NCI-H2196 (cell line): ENCODE data around the gene SDC3.

Experiments used
- DNase-seq: peaks from one replicate; lab custom pipeline; 2025; ENCODE audit not compliant: unreplicated experiment; lab: John Stamatoyannopoulos, UW

Gene SDC3

DNA sequence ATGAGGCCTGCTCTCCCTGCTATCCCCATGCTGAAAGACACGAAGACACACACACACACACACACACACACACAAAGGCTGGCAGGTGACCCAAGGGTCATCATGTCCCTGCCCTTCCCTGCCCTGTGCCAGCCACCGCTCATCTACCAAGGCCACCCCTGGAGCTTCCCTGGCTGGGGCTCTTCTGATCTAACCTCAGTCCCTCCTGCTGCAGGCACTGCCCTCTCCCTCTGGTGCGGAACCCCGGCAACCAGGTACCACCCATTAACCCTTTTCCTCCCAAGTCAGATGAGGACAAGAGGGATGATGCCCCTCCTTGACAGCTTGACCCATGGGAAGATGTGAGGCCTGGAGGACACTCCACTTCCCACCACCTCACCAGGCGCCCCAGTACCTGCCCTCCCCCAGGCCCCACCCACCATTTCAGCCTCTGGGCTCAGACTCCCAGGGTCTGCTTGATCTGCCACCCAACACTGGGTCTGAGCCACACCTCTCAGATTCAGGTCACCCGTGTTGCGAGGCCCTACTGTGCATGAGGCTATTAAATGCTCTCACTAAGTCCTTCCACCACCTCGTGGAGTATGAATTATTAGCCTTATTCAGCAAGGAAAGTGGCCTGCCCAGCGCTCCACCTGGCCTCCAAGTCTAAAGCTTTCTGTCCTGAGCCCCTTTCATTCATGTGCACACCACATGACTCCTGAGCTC is 2.5 kb downstream of the SDC3 start:
- DNase-seq = no peak

DNA sequence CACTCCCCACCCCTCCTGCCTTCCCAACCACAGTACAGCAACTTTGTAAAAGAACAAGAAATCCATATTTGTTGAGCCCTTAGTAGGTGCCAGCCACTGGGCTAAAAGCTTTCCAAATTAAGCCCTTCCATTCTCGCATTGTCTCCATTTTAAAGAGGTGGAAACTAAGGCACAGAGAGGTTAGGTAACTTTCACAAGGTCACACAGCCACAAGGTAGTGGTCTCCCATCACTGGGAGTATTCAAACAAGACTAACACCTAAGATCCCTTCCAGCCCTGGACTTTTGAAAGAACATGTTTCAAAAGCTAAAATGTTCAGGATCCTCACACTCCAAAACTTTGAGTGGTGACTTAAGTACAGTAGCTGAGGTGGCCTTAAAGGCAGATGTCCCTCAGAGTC is 3.2 kb downstream of the SDC3 start:
- no peak for DNase-seq

DNA sequence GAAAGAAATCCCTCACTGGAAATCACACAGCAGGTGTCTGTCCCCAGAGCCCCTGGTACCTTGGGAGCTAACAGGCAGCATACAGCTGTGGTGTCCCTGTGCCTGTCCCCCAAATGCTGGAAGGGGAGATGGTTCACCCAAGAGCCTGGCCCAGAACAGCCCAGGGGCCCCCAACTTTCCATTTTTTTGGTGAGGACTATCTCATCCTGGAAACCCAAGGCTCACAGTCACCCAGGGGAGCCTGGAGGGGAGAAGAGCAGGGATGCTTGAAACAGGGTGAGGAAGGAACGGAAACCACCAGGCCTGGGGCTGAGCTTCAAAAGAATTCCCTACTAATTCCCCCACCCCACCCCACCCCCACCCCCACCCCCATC is 3.6 kb downstream of the SDC3 start:
- no peak for DNase-seq

DNA sequence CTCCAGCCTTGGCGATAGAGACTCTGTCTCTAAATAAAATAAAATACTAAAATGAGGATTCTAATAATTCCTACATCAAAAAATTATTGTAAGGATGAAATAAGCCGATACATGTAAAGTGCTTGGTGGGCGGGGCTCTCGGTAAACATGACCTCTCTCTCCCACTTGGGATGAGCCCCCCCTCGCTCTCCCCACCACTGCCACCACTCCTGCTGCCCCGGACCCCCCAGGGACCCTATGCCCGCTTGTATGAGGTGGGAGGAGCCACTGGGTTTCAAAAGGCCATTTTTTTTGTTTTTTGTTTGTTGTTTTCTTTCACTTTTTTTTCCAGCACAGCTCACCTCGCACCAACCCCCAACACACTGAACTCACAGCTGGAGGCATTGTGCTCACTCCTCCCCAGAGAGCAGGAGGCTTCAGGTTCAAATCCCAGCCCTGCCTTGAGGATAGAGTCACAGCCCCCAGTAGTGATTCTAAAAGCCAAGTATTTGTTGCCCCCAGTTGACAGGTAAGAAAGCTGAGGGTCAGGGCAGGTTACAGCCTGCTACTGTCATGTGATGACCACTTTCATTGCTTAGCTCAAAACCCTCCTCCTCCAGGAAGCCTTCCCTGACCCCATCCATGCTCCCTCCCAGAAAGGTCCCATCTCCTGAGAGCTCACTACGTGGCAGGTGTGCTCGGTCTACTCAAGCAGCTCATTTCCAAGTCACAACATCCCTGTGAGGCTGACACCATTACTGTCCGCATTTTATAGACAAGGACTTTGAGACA is 4.2 kb downstream of the SDC3 start:
- DNase-seq = no peak

DNA sequence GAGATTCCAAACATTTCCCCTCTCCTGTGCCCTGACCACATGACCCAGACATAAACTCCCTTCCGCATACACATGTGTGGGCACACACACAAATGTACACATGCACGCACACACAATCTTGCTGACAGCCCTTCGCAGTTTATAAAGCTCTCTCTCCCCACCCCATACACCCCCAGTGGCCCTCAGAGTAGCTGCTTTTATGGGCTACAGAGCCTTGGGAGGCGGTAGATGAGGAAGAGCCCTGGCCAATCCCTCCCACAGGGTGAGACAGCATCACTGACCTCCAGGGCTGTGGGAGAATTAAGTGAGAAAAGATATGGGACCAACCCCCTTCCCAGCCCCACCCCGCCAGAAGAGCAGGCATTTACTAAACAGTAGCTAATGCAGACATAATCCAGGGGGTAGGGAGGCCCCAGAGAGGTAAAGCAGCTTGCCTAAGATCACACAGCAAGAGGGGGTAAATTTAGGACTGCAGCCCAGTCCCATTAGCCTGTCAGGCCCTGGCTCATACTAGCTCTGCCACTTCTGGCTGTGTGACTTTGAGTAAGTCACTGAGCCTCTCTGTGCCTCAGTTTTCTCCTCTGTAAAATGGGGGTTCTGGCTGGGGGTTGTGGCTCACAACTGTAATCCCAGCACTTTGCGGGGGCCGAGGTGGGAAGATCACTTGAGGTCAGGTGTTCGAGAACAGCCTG is 5.1 kb downstream of the SDC3 start:
- DNase-seq = no peak

DNA sequence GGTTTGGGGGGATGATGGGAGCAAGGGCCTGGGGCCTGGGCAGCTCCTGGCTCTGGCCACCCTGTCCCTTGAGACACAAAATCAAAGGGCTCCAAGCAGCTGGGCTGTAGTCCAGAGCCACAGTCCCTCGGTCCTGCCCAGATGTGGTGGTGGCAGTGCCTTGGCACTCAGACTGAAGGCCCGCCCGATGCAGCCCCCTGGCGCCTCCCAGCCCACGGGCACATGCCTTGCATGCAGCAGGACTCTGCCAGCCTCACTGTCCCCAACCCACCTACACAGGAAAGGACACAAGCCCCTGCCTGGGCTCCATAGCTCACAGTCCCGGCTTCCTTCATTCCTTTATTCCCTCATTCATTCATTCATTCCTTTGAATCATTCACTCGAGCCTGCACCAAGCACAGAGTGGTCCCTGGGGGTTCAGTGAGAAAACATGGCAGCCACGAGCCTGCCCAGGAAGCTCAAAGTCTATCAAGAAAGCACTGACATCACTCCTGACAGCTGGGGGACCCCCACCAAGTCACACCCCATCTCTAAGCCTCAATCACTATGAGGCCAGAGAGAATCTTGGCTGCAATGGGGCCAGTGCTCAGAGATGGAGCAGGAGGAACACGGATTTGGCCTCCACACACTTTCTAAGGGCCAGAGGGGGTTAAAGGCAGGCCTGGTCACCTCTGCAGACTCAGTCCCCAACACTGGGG is 5.8 kb downstream of the SDC3 start:
- no peak for DNase-seq

DNA sequence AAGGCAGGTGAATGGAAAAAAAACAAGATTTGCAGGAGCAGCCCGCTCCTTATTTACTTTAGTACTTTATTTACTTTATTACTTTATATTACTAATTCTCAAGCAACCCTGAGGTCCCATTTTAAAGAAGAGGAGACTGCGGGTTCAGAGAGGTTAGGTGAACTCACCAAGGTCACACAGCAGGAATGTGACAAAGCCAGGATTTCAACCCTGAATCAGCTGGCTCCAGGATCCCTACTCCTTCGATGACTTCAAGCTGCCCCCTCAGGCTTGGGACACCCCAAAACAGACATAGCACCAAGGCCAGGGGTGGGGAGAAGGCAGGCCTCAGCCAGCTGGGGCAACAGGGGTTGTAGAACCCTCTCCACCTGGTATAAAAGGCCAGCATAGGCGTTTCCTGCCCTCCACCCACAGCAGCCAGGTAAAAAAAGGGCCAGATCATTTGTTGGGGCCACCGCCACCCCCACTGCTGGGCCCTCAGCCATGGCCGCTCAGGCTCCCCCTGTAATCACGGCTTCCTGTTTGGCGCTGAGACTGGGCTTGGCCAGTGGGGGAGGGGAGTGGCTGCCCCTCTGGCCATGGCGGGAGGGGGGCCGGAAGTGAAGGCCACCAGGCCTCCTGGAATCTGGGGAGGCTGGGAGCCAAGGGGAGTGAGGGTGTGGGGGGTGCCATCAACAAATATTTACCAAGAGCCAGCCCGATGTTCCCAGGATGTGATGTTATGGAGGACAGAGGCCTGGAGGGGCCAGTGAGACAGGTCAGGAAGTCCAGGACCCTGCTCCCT is 6.6 kb downstream of the SDC3 start:
- no peak for DNase-seq

DNA sequence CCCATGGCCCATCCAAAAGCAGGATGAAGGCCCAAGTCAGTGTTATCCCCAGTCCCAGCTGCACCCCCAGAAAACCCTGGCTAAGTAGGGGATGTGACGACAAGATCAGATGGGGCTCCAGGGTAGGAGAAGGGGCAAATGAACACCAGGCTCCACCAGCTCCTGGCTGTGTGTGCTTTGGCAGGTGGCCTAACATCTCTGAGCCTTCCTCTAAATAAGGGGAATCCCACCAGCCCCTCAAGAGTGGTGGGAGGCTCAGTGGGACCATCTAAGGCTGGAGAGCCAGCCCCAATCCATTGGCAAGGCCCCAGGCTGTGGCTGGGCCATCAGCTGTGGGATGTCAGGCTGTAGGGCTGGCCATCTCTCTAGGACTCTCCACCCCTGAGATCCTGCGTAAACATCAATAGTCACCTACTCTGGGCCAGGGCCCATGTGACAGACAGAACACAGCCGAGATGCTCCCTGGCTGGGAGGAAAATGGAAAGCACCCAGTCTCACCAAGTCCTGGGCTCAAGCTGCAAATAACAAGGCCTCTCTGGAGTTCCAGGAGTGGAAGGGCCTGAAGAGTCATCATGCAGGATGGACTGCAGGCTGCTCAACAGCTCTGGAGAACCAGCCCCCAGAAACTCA is 7.5 kb downstream of the SDC3 start:
- no peak for DNase-seq

DNA sequence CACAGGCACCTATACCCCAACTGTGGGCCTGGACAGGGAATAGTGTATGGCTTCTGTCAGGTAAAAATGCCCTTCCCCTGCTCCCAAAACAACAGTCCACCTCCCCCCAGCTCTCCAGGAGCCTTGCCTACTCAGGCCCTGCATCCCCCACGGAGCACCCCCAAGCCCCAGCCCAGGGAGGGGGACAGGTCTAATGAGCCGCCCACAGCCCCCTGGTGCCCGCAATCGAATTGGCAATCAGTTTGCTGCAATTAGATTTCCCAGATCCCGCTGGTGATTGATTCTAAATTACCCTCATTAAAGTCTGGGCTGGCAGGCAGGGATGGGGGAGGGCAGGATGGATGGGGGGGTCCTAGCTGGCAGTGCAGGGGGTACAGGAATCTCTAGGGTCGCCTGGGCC is 8.1 kb downstream of the SDC3 start:
- DNase-seq = no peak

DNA sequence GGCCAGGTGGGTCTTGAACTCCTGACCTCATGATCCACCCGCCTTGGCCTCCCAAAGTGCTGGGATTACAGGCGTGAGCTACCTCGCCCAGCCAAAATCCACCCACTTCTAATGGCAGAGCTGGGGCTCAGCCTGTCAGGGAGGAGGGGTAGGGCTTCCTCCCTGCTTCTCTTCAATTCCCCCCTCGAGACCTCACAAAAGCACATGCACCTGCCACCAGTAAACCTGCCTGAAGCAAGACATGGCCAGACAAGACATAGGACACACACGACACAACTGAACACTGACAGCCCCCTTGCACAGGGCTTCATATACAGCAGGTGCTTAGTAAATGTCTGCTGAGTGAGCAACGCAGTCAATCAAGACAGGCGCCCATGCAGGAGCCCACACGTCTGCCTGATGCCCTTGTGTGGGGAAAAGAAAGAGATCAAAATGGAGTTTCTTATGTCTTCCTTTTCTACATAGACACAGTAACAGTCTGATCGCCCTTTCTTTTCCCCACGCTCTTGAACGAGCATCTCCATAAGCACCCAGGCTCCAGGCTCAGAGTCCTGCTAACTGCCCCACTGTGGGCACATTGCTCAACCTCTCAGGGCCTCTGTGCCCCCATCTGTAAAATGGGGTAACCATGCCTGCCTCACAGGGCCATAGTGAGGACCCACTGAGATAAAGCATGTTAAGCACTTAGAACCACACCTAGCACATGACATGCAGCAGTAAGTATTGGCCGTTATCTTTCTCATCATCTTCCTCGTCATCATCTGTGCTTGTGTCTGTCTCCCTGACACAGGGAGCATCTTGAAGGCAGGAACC is 8.8 kb downstream of the SDC3 start:
- DNase-seq = no peak

DNA sequence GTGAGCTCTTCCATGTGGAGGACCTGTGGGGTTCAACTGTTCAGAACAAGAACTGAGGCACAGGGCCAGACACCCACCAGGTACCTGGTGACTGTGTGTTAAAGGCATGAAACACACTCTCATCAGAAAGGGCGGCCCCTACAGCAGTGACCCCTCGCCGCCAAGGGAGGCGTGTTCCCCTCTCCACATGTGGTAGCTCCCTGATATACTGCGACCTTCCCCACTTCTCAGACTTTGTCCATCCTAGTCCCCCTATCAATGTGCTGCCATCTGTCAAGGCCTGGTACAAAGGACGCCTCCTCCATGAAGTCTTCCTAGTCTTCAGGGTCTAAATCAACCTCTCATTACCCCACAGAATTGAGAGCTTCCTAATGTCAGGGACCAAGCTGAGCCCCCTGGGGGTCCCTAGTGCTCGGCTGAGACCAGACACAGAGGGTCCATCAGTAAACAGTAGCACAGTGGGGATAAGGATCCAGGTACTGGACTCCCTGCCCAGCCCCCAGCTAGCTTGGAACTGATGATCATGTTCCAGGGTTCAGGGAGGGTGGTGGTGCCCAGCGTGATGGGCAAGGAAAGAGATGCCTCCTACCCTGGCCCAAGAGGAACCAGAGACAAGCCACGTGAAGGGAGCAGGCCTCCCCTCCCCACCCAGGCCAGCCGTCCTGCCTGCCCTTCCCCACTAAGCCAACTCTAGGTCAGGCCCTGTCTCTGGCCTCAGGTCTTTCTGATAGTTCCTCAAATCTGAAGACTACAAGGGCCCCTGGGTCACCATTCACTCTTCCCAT is 10.3 kb downstream of the SDC3 start:
- no peak for DNase-seq

DNA sequence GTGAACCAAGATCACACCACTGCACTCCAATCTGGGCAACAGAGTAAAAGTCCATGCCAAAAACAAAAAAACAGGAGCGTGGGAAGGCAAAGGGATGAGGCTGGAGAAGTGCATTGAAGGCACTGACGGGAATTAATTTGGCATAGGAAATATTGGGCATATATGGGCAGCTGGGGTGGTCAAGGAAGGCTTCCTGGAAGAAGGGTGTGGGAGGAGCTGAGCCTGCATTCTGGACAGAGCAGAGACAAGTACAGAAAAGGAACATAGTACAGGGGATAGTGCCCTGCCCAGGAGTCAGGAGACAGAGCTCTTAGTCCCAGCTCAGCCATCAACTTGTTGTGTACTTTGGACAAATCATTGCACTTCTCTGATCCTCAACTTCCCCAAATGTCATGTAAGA is 11.7 kb downstream of the SDC3 start:
- DNase-seq = no peak

DNA sequence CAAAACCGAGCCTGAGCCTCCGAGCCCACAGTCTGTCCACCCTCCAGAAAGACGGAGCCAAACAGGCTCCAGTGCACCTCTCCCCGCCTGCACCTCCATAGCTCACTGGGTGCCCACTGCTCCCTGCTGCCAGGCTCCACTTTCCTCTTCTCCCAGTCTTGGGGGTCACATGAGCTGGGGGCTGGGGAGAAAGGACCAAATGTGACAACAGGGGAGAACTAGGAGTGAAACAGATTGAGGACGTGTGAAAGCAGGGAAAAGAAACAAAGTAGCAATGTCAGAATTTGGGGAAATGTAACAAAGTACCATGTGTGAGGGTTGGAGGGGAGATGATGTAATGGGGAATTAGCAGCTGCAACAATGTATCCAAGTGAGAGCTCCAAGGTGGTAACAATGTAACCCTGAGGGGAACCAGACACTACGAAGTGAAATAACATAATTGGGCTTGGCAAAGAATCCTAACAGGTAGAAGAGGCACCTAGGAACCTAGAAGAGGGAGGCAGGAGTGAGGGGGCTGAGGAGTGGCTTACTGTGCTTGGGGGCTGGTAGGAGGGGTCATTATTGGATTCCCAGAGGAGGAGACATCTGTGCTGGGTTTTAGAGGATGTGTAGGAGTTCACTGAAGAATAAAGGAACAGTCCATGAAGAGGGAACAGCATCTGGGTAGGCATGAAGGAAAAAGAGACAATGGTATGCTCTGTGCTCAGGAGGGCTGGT is 12.5 kb downstream of the SDC3 start:
- no peak for DNase-seq

DNA sequence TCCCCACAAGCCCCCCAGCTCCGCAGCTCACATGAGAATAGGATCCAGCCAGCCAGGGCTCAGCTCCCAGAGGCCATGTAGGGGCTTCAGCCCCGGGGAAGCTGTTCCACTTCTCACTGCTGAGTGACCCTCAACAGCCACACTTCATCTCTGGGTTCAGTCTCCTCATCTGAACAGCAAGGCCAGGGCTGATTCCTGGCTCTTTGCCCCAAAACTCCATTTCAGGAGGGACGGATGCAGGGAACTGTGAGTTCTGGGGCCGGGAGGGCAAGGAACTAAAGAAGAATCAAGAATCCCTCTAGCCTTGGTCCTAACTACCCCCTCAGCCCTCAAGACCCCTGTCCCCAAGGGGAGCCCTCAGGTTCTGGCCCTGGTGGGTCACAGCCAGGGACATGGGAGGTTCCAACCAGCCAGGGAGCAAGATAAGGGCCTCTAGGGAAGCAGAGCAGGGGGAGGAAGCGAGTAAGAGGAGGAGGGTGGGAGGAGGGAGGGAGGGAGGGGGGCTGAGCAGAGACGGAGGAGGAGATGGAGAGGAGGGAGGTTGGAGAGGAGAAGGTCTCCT is 13.1 kb downstream of the SDC3 start:
- no peak for DNase-seq

DNA sequence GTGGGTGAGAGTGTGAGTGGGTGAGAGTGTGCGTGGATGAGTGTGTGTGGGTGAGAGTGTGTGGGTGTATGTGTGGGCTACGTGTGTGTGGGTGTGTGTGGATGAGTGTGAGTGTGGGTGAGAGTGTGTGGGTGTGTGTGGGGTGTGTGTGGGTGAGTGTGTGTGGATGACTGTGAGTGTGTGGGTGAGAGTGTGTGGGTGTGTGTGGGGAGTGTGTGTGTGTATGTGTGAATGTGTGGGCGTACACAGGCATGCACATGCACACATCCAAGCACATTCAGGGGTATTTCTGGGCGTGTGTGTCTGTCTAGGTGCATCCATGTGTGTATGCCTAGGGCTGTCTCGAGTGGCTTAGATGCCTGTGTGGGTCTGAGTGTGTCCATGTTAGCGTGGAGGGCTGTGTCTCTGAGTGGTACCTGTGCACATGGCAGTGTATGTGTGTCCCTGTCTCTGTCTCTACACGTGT is 14.0 kb downstream of the SDC3 start:
- no peak for DNase-seq

DNA sequence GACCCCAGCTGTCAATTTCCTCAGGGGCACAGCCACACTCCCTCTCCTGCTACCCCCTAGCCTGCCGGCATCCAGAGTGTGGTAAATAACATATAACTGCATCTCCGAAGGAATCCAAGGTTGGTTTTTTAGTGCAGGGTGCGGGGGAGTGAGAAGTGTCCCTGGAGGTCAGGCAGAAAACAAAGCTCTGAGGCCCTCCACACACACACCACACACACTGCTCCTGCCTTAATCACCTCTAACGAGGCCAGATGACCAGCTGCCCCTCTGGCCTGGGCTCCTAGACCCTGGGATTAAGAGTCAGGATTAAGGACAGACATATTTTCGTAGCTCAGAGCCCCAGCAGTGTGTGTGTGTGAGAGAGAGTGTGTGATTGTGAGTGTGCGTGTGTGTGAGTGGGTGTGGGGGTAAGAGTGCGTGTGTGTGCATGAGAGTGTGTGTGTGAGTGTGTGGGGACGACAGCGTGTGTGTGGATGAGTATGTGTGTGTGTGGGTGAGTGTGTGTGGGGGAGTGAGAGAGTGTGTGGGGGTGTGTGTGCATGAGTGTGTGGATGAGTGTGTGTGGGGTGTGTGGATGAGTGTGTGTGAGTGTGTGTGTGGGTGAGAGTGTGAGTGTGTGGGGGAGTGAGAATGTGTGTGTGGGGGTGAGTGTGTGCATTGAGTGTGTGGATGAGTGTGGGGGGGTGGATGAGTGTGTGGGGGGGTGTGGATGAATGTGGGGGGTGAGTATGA is 14.6 kb downstream of the SDC3 start:
- no peak for DNase-seq

DNA sequence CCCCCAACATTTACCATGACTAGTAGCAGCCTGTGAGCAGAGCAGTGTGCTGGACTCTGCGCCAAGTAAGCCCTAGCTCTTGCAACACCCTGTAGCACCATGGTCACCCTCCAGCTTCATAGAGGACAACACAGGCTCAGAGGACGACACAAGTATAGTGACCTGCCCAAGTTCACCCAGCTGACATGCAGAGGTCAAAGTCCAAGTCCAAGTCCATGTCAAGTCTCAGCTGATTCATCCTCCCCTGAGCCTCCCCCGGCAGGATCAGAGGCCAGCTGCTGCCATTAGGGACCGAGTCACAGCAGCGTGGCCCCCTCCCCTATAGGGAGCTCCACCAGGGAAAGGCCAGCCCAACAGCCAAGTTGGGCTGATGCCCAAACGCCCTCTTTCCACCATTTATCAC is 15.9 kb downstream of the SDC3 start:
- DNase-seq = no peak
